HCT116 (cell line): Measurements from ENCODE around the gene GSG1L. TPM values are rescaled to one million over a fixed set of nuclear protein-coding genes. Genes with fewer than 3 reads are reported as not detected.

Source experiments
- ATAC-seq: fragments of 200-7000 bp; cut with Tn5 transposase; 2 replicates; pipeline ENCODE4 v1.9.1; 2020; ENCODE audit warnings: mild to moderate bottlenecking, moderate library complexity
- BruUV-seq: library from RNA; stranded (reverse); fragments of 400-500 nt; replicated peaks from 2 replicates; lab custom pipeline; 2021; lab: Mats Ljungman, UMichigan
- CTCF ChIA-PET: fragments of 300-600 bp; sonication (Branson Sonifier 250); formaldehyde crosslinking; loops from one replicate; lab custom pipeline; 2021; ENCODE audit warnings: antibody characterized with exemption; lab: Charles Lee
- POLR2A ChIA-PET: fragments of 300-600, 350-600 bp; sonication (Branson Sonifier 250); formaldehyde crosslinking; loops from one replicate; lab custom pipeline; 2021; ENCODE audit warnings: antibody characterized with exemption; lab: Charles Lee
- RAD21 ChIA-PET, 2 experiments: fragments of 300-600 bp; sonication (Branson Sonifier 250); formaldehyde crosslinking; loops; one replicate each; lab custom pipeline; 2023; ENCODE audit warnings: low total read pairs in 2 of 2; ENCODE audit not compliant: uncharacterized antibody in 2 of 2, unreplicated experiment in 2 of 2, low non-redundant PET in 1 of 2; lab: Charles Lee
- DNase-seq: peaks from one replicate; pipeline ENCODE4 v3.0.0-alpha.2; 2010; ENCODE audit warnings: low read depth, low spot score
- H2AFZ ChIP-seq: fragments of 200-600 bp; shearing (Covaris generic), sonication (generic); 2 replicates; pipeline ENCODE4 v1.6.1; 2017; ENCODE audit warnings: low read depth, mixed run types, mixed read lengths, antibody characterized with exemption, low read length; ENCODE audit not compliant: poor library complexity, severe bottlenecking
- H3K27ac ChIP-seq: 2 replicates; pipeline ENCODE4 v1.5.1; 2012; ENCODE audit warnings: low read depth, low read length
- H3K27me3 ChIP-seq: fragments of 200-600 bp; sonication (generic); 2 replicates; pipeline ENCODE4 v1.6.1; 2016; ENCODE audit warnings: mixed run types, low read length, mixed read lengths; ENCODE audit not compliant: insufficient read depth
- H3K36me3 ChIP-seq, 2 experiments: fragments of 200-500 bp in 1 of 2; fragments of 200-600 bp in 1 of 2; sonication (Bioruptor generic) in 1 of 2; sonication (generic) in 1 of 2; 2 replicates each; pipeline versions ENCODE4 v1.5.1 to v1.6.1; 2014 to 2016; ENCODE audit warnings: low read length in 2 of 2, inconsistent platforms in 1 of 2, mixed read lengths in 1 of 2, mixed run types in 1 of 2; ENCODE audit not compliant: insufficient read depth in 2 of 2, control insufficient read depth in 1 of 2
- H3K4me1 ChIP-seq, 2 experiments: fragments of 200-600 bp in 1 of 2; sonication (generic) in 1 of 2; 2 replicates each; pipeline versions ENCODE4 v1.5.1 to v1.6.1; 2012 to 2017; ENCODE audit warnings: low read length in 2 of 2, inconsistent platforms in 1 of 2, mild to moderate bottlenecking in 1 of 2, mixed read lengths in 1 of 2, mixed run types in 1 of 2, moderate library complexity in 1 of 2; ENCODE audit not compliant: insufficient read depth in 2 of 2, control insufficient read depth in 1 of 2
- H3K4me2 ChIP-seq: fragments of 200-600 bp; sonication (generic); 2 replicates; pipeline ENCODE4 v1.6.1; 2017; ENCODE audit warnings: mixed run types, low read length, mixed read lengths
- H3K4me3 ChIP-seq, 2 experiments: fragments of 200-600 bp in 1 of 2; sonication (generic) in 1 of 2; replicated peaks in 1 of 2; 2 replicates each; pipeline ENCODE4 v1.5.1; 2011 to 2016; ENCODE audit warnings: low read length in 2 of 2, control low read depth in 1 of 2, low read depth in 1 of 2, mild to moderate bottlenecking in 1 of 2, mixed read lengths in 1 of 2, mixed run types in 1 of 2
- H3K79me2 ChIP-seq: fragments of 200-600 bp; sonication (generic); 2 replicates; pipeline ENCODE4 v1.6.1; 2017; ENCODE audit warnings: mild to moderate bottlenecking, mixed run types, low read length, moderate library complexity, mixed read lengths; ENCODE audit not compliant: insufficient read depth
- H3K9ac ChIP-seq: fragments of 200-600 bp; sonication (generic); 2 replicates; pipeline ENCODE4 v1.6.1; 2016; ENCODE audit warnings: low read length, mixed read lengths
- H3K9me2 ChIP-seq: fragments of 200-600 bp; sonication (generic), shearing (Covaris generic); 2 replicates; pipeline ENCODE4 v1.6.1; 2017; ENCODE audit warnings: mixed run types, mild to moderate bottlenecking, moderate library complexity; ENCODE audit not compliant: insufficient read depth
- H3K9me3 ChIP-seq, 2 experiments: fragments of 200-500 bp in 1 of 2; fragments of 200-600 bp in 1 of 2; sonication (Bioruptor generic) in 1 of 2; sonication (generic) in 1 of 2; 2 replicates each; pipeline ENCODE4 v1.6.1; 2014 to 2017; ENCODE audit warnings: low read length in 2 of 2, mixed read lengths in 2 of 2, inconsistent platforms in 1 of 2, low read depth in 1 of 2, mild to moderate bottlenecking in 1 of 2, mixed run types in 1 of 2, moderate library complexity in 1 of 2; ENCODE audit not compliant: control insufficient read depth in 1 of 2, insufficient read depth in 1 of 2
- H4K20me1 ChIP-seq: fragments of 200-600 bp; sonication (generic), shearing (Covaris generic); 2 replicates; pipeline ENCODE4 v1.6.1; 2017; ENCODE audit warnings: mixed run types, mild to moderate bottlenecking, moderate library complexity; ENCODE audit not compliant: insufficient read depth
- ATF3 ChIP-seq: IDR thresholded peaks from 2 replicates; pipeline ENCODE4 v1.6.1; 2012
- ELF1 ChIP-seq: IDR thresholded peaks from 2 replicates; pipeline ENCODE4 v1.6.1; 2012; ENCODE audit warnings: low read depth, borderline replicate concordance
- POLR2A ChIP-seq: IDR thresholded peaks from 2 replicates; pipeline ENCODE4 v1.7.0; 2011; ENCODE audit warnings: borderline replicate concordance; ENCODE audit not compliant: insufficient read depth, insufficient read length; ENCODE audit errors: extremely low read depth
- YY1 ChIP-seq: IDR thresholded peaks from 2 replicates; pipeline ENCODE4 v1.6.1; 2011; ENCODE audit warnings: low read length, low read depth, moderate library complexity, mild to moderate bottlenecking; ENCODE audit not compliant: insufficient replicate concordance; ENCODE audit errors: extremely low read depth
- ZFX ChIP-seq: fragments of 450-650 bp; IDR thresholded peaks from 2 replicates; pipeline ENCODE4 v1.6.1; 2017
- ZNF274 ChIP-seq: fragments of 200-500 bp; sonication (Bioruptor generic); IDR thresholded peaks from 2 replicates; pipeline ENCODE4 v1.6.1; 2014; ENCODE audit warnings: mild to moderate bottlenecking, low read depth, low read length, inconsistent platforms
- intact Hi-C: fragments of 100-400 bp; cut with micrococcal nuclease; formaldehyde crosslinking; loops from 2 replicates; pipeline ENCODE4 v1.10.0; 2022
- total RNA-seq: library from RNA; stranded (reverse); gene quantifications from one replicate; pipeline ENCODE4 v1.2.1, GENCODE V29; 2021; ENCODE audit not compliant: unreplicated experiment

The GSG1L gene
- total RNA-seq, 1 experiment from 2014 or later: not detected

DNA sequence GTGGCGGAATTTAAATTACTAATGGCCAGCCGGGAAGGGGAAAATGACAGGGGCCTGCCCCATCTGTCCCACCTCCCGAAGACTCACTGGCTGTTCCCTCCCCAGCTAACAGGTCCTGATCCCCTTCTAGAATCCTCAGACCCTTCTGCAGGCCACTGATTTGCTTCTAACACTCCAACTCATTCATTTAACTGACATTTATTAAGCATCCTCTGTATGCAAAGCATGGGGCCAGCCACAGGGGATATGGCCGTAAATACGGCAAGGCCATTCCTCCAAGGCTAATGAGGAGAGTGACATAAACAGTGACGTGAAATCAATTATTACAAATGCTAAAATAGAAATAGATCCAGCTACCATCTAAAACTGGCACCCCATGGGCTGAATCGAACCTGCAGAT, 195.3 kb downstream of the GSG1L start:
- Histone ChIP-seq H4K20me1 (no peaks in the 10 kb centered on the region), H2AFZ (peak overlapping the region; percentile 56), H3K4me3 (no peak overlapping the region), H3K27ac (peak overlapping the region; percentile 34), H3K9me3 (peaks cover 0 to 8% of the 10 kb centered on the region in 2 experiments; a peak in 1 of 4 replicates), H3K36me3 (no peaks in the 10 kb centered on the region), H3K27me3 (0 out of 2 replicates have a peak, but pooled peaks cover 2% of the 10 kb centered on the region), H3K4me2 (peak overlapping the region; percentile 57), H3K4me1 (peaks cover 2 to 6% of the 10 kb centered on the region in 2 experiments; a peak in 3 of 4 replicates), H3K9ac (no peak overlapping the region), H3K9me2 (no peaks in the 10 kb centered on the region), H3K79me2 (no peaks in the 10 kb centered on the region)
- RAD21 ChIA-PET: interaction anchor here (0.6 to 1.6 kb wide), 13 partner anchors 23 to 350 kb away, joined by 3 to 11 read pairs (median 4); partner anchors contain the start of genes GTF3C1 (in 1 of the 2) and KATNIP (in 1 of the 2)
- no peak for DNase-seq
- POLR2A ChIA-PET: no interaction called here
- CTCF ChIA-PET: interaction anchor here (0.6 to 2.7 kb wide), 30 partner anchors 13 to 463 kb away, joined by 3 to 36 read pairs (median 4); partner anchors contain the start of genes GTF3C1 and KATNIP
- BruUV-seq: TSS peak; percentile 75
- TF ChIP-seq ZFX (peak; percentile 6; the same call in 1 of the 2 replicates), POLR2A (no peak), ATF3 (no peak), ELF1 (no peak), YY1 (no peak), ZNF274 (no peak)
- ATAC-seq: no peak
- intact Hi-C loops: loop anchor here (5.0 kb wide), 1 partner anchor 351 kb away; no protein-coding TSS in a partner anchor
